HG02840 (cell line): ENCODE data around the gene KRTAP10-1.

Experiments
- ATAC-seq: cut with Tn5 transposase; IDR thresholded peaks from one replicate; pipeline ENCODE4 v1.9.1; 2021; ENCODE audit warnings: mild to moderate bottlenecking, moderate library complexity, moderate number of reproducible peaks; ENCODE audit not compliant: unreplicated experiment, low FRiP score

KRTAP10-1 gene

GRCh38 chr21:44492567-44493385 lies 47.2 kb downstream of the KRTAP10-1 start:
- no peak for ATAC-seq

GRCh38 chr21:44490816-44491215 lies 49.2 kb downstream of the KRTAP10-1 start:
- ATAC-seq = no peak

GRCh38 chr21:44490405-44490804 lies 49.6 kb downstream of the KRTAP10-1 start:
- no peak for ATAC-seq

GRCh38 chr21:44489962-44490361 lies 50.0 kb downstream of the KRTAP10-1 start:
- ATAC-seq = no peak
